Astrocyte of the hippocampus (primary cell): Measurements from ENCODE around the gene MAPK8.
"Not testable (repeated sequence)": the region's sequence is repeated elsewhere in the genome, so short reads cannot be mapped to it uniquely, and the experiment has no call there.

Experiments
- DNase-seq: peaks from one replicate; pipeline ENCODE4 v3.0.0; 2011; ENCODE audit warnings: low read depth, low spot score

Gene MAPK8

DNA sequence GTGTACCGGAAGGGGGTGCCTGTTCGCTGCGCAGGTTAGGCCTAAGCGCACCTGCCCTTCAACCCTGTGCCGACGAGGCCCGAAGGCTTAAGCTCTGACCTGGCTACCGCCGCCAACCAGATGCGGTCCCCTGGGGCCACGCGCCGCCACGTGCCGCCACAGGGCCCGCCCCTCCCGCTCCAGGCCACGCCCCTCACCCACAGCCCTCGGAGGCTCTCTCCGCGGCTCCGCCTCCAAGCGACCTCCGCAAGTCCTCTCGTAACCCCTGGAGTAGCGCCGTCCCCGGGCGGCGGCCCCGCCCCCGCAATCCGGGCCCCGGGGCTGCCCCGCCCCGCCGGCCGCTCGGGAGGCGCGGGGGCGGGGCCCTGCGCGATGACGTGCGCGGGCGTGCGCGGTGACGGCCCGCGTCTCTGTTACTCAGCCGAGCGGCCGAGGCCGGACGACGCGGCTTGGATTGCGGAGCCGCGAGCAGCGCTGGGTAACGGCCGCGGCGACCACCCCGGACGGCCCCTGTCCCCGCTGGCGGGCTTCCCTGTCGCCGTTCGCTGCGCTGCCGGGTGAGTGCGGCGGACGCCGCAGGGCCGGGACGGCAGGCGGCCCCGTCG, at the start of gene MAPK8:
MAPK8 (plus strand) TSS at position 413 of the 605 bp plus-strand sequence. CDS start 94,984 bp downstream, outside the sequence.
- peak; percentile 96 for DNase-seq

DNA sequence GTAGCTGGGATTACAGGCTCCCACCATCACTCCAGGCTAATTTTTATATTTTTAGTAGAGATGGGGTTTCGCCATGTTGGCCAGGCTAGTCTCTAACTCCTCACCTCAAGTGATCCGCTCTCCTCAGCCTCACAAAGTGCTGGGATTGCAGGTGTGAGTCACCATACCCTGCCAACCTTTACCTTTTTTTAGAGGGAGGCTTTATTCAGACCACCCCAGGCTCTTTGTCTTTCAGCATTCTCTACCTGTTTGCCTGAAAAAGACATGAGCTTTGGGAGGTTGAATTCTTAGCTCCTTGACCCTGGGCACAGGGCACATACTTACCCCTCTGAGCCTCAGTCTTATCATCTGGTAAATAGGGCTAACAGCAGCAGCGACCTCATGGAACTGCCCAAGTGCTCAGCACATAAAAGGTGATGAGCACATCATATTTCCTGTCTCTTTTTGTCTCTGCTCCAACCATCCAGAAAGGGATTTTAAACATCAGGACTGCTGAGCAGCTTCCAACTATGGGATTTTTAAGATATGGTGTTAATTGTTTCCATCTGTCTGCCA, 49.0 kb upstream of the MAPK8 start:
- no peak for DNase-seq

DNA sequence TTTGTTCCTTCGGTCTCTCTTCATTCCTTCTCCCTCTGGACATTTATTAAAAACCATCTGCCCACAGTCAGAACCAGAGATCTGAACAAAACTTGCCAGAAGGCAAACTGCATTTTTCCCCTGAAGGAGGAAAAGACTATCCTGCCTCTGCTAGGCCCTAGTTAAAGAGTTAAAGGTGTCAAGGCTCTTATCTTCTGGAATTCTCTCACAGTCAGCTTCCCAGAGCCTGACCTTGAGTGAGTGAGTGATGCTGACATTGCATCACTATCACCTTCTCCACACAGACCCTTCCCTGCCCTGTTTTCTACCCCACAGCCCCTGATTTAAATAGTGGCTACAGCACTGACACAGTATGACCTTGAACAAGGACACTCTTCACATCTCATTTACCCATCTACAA, 48.4 kb upstream of the MAPK8 start:
- DNase-seq: no peak

DNA sequence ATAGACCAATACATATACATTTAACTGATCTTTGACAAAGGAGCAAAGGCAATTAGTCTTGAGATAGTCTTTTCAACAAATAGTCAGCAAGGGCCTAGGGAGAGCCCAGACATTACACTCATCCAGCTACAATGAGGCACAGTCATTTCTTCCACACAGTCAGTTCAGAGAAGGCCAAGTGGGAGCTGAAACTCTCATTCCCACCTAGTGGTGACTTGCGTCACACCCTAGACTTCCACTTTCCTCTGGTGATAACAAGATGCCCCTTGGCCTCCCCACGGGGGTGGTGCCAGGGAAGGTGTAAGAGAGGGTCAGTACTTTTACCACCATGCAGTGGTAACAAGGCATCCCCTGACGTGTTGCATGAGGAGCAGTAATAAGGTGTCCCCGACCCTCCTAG, 39.9 kb upstream of the MAPK8 start:
- no peak for DNase-seq

DNA sequence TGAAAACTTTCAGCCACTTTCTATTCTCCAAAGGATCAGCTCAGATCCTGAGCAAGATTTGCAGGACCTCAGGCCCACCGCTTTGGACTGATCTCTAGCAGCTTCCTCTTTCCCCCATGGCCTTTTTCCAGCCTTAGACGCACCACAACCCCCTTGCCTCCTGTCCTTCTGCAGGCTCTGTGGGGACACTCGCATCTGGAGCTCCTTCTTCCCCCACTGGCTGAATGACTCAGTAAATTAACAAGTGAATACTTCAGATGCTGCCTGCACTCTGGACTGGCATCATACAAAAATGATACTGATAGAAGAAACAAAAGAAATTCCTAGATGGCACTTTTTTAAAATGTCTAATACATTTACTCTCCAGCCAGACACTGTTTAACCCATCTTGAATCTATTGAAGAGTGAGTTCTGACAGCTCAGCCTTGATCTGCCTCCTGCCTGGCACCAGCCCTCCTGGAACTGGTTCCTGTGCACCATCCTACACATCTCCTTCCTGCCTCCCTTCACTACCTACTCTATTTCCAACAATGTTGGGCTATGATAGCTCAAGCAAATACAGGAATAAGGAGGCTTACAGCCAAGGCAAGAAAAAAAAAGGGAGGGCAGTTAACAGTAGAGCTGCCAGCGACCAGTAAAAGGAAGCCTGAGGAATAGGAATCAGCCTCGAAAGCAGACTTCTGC, 35.3 kb upstream of the MAPK8 start:
- no peak for DNase-seq

DNA sequence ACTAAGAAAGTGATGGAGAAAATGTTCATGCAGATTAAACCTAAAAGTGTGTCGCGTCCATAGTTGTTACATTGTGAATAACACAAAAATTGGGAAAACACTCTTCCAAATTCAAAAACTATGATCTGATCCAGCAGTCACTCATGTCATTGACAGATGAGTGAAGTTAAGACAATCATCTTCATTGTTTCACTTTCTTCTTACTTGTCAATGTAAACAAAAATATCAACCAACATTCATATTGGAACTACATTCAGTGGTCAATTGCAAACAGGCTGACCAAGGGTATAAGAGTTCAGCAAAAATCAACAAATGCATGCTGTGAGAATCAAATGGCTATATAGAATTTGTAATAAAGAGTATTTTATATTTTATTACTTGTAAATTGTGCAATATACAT, 33.8 kb upstream of the MAPK8 start:
- DNase-seq: no peak

DNA sequence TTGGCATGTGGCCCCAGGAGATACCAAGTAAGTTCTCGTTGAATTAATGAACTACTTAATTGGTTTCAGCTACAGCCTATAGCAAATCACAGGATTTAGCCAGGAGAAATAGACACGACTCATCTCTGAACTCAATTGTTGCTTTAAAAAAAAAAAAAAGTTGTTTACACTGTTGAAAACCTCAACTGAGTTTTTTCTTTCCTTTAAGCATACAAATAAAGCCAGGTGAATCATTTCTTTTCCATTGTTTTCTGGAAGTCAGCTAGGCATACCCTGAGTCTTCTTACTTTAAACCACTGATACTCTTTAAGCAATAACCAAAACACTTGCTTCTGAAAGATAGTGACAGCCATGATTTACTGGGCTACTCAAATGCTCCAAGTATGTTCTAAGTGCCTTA, 32.7 kb upstream of the MAPK8 start:
- DNase-seq: no peak

DNA sequence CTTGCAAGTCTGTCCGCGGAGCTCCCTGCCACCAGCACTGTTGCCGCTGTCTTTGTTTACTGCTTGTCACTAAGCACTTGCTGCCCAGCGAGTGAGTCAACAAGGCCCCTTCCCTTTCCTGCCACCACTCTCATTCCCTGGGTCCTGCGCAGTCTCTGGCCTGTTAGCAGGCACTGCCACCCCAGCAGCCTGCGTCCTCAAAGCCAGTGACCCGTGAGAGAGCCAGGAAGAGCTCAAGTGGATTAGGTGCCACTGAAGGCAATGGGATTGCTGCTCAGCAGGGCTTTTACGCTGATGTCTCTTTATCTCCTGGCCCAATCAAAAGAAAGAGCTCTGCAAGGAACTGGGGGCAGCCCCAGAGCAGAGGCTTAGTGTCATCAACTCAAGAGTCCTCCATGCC, 31.8 kb upstream of the MAPK8 start, which contains the start of gene FRMPD2:
FRMPD2 (minus strand) TSS at position 61 of the 400 bp plus-strand sequence. CDS start 129 bp downstream, outside the sequence.
- no peak for DNase-seq

DNA sequence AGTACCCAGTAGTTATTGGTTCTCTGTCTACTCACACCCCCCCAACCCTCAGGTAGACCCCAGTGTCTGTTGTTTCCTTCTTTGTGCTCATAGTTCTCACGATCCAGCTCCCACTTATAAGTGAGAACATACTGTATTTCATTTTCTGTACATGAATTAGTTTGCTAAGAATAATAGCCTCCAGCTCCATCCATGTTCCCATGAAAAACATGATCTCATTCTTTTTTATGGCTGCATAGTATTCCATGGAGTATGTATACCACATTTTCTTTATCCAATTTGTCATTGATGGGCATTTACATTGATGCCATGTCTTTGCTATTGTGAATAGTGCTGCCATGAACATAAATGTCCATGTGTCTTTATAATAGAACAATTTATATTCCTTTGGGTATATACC, 29.4 kb upstream of the MAPK8 start:
- no peak for DNase-seq

DNA sequence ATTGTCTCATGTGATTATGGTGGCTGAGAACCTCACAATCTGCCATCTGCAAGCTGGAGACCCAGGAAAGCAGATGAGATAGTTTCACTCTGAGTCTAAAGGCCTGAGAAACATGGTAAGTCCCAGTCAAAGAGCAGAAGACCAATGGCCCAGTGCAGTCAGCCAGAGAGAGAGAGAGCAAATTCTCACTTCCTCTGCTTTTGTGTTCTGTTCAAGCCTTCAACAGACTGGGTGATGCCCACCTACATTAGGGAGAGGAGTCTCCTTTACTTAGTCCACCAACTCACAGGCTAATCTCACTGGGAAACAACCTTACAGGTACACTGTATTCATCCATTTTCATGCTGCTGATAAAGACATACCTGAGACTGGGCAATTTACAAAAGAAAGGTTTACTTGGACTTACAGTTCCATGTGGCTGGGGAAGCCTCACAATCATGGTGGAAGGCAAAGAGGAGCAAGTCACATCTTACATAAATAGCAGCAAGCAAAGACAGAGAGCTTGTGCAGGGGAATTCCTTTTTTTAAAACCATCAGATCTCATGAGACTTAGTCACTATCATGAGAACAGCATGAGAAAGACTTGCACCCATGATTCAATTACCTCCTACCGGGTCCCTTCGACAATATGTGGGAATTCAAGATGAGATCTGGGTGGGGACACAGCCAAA, 27.3 kb upstream of the MAPK8 start:
- DNase-seq: no peak

DNA sequence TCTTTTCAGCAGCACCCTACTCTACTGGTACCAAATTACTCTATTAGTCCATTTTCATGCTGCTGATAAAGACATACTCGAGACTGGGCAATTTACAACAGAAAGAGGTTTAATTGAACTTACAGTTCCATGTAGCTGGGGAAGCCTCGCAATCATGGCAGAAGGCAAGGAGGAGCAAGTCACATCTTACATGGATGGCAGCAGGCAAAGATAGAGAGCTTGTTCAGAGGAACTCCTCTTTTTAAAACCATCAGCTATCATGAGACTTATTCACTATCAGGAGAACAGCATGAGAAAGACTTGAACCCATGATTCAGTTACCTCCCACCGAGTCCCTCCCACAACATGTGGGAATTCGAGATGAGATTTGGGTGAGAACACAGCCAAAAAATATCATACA, 24.8 kb upstream of the MAPK8 start:
- DNase-seq: not testable (repeated sequence)

DNA sequence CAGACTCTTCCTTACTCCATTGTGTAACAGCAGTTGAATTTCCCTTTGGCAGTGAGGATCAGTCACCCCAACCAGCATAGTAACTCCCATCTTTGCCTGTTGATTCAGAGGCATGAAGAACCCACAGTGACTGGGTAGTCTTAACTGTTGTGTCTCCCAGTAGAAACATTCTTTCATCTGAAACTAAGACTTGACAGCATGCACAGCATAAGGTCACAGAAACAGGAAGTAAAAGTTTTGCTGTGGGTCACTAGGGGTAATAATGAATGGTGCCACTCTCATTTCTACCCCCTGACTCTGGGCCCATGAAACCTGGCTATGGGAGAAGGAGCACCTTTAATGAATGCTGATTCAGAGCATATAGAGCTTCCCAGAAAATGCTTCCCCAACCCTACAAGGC, 23.6 kb upstream of the MAPK8 start:
- no peak for DNase-seq

DNA sequence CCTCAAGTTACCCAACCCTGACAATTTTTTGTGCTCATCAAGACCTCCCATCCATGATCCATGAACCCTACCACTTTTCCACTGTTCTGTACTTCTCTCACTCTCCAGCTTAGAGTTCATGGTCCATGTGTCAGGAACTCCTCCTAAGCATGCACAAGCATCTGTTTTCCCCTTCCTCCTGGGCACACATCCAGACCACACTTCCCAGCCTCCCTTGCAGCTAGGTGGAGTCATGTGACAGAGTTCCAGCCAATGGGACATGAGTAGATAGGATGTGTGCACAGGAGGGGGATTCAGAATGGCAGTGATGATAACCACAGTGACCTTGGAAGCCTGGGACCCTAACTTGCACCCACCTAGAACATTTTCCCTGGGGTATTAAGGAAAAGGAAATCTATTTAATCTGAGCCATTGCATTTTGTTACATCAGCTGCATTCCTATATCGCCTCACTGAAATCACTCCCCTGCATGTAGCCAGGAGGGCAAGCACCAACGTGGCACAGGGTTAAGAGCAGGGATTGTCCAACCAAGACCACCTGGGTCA, 22.4 kb upstream of the MAPK8 start:
- no peak for DNase-seq

DNA sequence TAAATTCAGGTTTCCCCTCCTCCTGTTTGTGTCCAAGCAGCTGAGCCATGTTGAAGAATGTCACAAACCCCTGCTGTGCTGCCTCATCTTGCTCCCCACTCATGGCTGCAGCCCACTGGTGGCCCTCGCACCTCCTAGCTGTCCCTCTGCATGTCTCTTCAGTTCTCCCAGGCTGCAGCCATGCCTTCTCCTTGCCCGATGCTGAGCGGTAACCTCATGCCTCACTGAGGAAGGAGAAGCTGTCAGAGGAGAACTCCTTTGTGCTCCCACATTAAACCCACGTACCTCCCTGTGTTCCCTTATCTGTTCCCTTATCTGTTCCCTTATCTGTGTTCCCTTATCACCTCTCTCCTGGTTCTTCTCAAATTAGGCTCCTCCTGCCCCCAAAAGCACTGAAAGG, 21.7 kb upstream of the MAPK8 start:
- no peak for DNase-seq

DNA sequence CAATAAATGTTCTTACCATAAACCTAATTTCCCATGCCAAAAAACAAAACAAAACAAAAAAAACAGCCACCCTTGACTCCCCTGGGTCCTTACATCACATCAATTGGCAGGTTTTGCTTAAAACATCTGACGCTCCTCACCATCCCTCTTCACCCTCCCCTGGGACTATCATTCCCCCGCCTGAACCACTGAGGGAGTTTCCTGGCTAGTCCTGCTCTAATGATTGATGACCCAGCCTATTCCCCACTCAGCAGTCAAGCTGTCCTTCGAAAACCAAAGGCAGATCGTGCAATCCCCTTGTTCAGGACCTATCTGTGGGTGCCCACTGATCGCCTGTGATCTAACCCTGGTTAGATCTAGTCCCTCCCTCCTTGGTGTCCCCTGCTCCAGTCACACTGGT, 20.8 kb upstream of the MAPK8 start:
- DNase-seq: no peak

DNA sequence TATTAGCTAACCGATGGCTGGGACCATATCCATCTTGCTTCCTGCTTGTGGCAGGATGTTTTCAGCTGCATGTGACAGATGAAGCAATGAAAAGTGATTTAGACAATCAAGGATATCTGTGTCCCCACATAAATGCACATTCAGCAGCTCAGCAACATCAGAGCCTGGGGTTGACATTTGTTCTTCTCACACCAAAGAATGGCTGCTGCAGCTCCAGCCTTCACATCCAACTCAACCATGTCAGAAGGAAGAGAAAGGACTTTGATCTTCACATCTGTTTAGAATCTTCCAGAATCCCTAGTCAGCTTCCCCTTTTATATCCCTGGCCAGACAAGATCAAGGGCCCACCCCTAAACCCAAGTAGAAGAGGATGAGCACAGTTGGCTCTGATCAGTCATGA, 20.1 kb upstream of the MAPK8 start:
- no peak for DNase-seq

DNA sequence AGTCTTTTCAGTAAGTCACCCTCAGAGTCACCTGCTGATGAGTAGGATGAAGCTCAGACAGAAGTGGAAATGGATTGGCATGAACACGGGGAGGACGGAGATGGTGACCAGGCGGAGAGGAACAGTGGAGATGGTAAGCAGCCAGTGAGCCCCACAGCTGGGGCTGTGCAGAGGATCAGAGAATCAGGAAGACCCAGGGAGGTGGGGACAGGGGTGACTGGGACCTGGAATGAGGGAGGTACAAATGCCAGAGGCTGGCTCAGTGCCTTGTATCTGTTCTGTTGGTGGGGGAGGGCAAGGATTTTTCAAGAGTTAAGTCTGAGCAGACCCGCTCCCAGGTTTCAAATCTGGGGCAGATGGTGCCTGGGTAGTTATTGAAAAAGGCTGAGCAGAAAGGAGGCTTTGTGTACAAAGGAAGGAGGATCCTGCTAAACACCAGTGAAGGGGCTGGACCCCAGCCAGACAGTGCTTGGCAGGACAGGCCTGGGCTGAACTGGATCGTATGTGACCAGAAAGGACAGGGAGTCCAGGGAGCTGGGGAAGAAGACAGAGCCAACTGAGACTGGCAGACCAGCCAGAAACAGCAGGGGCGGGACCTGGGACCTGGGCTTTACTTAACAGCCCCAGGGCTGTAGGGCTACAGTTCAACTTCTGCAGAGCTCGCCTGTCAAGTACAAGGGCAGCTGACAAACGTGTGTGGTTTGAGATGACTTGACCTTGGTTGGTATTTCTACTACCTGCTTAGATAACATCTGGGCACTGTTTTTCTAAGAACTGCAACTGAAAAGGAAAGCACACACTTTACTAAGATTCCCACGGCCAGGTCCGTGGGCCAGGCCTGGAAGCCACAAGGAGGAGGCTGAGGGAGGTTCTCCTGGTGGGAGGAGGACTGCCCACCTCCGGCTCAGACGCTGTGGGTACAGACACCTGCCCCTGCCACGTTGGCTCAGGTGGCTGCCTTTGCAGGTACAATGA, 18.8 kb upstream of the MAPK8 start:
- DNase-seq: peak; percentile 25

DNA sequence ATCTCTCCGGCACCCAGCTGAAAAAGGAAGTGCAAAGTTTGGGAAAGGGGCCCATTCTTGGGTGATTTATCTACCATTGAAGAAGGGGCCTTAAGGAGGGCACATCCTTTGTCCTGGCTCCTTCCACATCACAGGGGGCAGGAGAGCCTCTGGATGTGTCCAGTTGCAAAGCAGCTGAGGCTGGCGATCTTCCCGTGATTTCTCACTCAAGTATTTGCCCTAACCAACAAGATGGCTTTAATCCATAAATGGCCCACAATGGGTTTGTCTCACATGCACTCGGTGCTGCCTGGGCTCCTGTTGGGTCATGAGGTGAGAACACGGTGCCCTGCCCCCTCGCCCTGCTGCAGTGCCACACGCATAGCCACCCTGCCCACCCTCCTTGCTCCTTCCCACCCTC, 17.8 kb upstream of the MAPK8 start:
- peak; percentile 29 for DNase-seq

DNA sequence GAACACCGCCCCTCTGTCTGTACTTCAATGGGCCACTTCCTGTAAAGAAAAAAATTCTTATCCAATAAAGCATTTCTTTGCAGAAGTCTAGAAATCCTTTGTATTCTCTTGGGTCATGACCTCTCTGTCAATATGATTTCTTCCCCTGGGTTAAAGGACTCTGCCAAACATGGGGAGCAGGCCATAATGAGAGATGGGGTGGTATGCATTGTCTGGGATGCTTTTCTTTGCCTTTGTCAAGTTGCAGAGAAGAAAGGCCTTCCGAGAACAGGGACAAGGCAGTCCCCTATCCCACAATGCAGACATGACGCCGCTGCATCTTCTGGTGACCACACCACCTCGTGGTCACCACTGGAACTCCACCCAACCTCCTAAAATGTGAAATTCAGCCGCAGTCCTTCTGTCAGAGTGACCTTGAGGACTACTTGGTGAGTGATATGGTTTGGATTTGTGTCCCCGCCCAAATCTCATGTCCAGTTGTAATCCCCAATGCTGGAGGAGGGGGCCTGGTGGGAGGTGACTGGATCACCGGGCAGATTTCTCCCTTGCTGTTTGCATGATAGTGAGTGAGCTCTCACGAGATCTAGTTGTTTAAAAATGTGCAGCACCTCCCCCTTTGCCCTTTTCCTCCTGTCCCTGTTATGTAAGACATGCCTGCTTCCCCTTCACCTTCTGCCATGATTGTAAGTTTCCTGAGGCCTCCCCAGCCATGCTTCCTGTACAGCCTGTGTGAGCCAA, 16.8 kb upstream of the MAPK8 start:
- DNase-seq: peak; percentile 74

DNA sequence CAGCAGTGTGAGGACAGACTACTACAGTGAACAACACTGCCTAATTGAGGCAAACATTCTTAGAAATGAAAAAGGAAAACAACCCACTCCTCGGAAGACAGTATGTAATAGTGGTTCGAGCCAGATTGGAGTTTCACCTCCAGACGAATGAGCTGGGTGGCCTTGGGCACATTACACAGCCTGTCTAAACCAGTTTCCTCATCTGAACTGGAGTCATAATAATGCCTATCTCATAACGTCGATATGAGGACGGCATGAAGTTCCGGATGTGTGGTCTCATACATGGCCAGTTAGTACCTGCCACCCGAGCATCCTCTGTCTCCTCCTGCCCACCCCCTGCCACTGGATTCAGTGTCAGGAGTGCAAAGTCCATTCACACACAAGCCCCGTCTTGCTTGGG, 16.2 kb upstream of the MAPK8 start:
- DNase-seq: no peak

DNA sequence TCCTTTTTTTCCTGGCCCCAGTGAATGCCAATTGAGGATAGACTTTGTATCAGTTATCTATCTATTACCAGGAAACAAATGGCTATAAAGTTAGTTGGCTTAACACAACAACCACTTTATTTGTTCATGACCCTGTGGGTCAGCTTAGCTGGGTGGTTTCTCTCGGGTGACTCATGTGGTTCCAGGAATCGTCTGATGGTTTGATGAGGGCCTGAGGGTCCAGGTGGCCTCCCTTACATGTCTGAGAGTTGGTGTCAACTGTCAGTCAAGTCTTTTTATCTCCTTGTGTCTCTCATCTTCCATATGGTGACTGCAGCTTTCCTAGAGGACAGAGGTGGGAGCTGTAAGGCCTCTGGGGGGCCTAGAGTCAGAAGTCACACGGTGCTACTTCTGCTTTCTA, 15.3 kb upstream of the MAPK8 start:
- no peak for DNase-seq
